NCI-H2196 treated with DMSO at 0.1 percent for 48 hours (cell line): ENCODE results near the gene SMG9.

Source experiments
- DNase-seq: peaks from one replicate; lab custom pipeline; 2025; ENCODE audit not compliant: unreplicated experiment; lab: John Stamatoyannopoulos, UW

SMG9 gene

DNA sequence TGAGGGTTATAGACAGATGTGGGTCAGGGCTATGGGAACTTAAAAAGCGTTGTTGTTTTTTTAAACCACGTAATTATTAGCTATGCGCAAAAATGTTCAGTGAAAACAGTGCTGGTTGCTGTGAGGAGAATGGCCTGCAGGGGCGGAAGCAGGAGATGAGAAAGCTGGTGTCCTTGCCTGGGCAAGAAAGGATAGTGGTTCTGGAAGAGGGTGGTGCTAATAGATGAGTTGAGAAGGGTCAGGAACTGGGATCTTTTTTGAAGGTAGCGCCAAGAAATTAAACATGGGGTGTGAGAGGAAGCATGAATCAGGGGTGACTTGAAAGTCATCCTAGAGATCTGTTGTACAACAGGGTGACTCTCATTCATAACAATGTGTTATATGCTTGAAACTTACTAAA is 4.8 kb upstream of the SMG9 start:
- no peak for DNase-seq

DNA sequence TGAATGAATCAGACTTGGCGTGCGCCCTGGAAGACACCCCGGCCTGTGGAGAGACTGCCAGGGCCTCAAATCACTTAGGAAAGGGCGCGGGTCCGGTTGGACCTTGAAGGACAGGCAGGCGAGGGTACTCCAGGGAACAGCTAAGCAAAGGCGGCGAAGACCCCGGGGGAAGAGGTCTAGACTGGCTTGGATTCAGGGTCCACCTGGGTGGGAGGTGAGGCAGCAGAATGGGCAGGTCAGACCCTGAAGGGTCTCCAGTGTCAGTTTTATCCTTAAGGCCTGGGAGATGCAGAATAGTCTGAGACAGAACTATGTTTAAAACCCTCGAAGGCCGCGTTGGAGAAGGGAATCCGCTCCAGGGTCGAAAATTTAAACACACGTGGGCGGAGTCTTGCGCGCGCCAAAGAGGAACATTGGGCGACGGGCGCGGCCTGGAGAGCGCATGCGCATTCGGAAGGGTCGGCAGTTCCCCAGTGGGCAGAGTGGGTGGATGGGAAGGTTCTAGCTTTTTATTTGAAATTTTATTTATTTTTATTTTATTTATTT is 567 bp upstream of the SMG9 start:
- peak; percentile 71 for DNase-seq

DNA sequence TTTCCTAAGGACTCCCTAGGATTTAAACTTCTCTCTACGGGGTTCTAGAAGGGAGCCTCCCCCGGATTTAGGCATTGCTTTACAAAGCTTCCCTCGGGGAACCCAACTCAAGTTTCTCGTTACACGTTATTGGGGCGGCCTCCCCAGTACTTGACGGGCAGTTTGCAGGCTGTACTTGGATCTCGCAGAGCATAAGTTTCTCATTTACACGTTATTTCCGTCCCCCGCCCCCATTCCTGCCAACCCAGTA is 584 bp downstream of the SMG9 start:
- DNase-seq: no peak

DNA sequence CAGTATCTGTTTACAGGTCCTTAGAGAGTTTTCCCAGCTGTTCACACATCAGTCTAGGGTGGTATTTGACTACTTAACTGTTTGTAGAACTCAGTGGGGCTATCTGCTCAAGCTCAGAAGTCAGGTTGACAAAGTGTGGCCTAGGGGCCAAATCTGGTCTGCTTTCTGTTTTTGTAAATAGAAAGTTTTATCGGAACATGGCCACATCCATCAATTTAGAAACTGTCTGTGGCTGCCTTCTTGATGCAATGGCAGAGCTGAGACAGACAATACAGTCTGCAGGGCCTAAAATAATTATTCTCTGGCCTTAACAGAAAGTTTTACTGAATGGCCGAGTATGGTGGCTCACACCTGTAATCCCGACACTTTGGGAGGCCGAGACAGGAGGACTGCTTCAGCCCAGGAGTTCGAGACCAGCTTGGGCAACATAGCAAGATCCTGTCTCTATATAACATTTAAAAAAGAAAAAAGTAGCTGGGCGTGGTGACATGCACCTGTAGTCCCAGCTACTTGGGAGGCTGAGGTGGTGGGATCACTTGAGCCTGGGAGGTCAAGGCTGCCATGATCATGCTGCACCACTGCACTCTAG is 2.4 kb downstream of the SMG9 start:
- DNase-seq: no peak

DNA sequence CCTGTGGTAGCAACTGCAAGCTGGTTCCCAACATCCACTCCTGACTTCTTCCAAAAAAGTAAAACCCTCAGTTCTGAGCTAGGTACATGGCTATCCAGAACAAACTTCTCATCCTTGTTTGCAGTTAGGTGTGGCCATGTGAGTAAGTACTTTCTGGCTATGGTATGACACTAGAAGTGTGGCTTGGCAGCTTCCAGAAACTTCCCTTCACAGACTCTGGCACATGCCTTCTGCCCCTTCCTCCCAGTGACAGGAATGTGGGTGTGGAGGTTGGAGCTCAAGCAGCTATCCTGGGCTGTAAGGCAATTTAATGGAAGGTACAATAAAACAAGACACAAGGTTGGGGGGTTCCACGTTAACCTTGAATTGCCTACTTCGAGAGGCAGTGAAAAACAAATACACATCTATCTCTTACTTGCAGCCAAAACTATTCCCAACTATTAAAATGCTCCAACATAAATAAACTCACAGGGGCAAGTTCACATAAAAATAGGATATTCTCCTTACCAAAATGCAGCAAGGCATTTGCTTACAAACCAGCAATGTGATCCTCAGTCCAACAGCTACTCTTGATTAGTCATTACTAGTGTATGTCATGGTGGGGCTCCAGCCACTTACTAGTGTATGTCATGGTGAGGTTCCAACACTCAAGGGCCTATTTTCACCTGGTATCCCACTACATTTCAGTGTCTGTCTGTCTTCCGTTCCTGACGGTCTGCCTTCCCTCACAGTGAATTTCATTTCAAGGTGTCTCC is 3.1 kb downstream of the SMG9 start:
- DNase-seq: no peak

DNA sequence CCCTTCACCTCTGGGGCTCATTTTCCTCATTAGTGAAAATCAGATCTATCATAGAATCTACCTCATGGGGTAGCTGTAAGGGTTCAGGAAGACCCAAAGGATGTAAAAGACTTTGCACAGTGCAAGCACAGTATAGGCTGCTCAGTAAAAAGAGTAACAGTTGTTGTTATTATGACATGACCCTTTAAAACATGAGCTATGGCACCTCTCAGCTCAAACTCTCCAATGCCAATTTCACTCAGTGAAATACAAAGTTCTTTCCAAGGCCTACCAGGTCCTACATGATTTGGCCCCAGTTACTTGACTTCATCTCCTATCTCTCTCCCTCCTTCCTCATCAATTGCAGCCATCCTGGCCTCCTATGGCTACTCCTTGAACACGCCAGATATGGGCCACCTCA is 4.9 kb downstream of the SMG9 start:
- no peak for DNase-seq

DNA sequence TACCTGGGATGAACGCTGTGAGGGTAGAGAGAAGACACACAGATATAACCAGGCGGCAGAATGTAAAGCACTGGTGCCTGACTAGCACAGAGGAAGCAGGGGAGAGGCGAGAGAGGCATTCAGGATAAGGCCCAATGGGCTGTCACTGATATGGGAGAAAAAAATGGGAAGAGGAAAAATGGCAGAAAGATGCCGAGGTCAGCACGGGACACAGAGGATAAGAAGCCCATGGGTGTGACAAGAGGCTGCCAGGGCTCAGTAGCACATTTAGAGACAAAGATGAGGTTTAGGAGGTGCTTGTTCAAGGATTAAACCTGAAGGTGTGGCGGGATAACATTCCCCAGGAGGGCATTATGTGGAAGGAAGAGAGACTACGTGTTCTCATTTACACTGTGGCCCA is 5.6 kb downstream of the SMG9 start:
- no peak for DNase-seq

DNA sequence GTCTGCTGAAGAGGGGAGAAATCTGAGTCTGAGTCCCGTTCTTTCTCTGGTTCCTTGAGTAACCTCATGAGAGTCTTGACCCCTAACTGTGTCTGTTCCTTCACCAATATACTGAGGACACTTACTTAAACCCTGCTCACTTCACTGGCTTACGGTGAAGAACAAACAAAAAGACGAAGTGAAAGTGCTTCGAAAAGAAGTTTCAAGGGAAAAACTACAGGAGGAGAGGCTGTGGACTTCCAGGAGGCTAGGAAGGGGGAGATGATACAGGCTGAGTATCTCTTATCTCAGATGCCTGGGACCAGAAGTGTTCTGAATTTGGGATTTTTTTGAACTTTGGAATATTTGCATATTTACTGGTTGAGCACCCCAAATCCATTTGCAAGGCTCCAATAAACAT is 6.1 kb downstream of the SMG9 start:
- DNase-seq: no peak

DNA sequence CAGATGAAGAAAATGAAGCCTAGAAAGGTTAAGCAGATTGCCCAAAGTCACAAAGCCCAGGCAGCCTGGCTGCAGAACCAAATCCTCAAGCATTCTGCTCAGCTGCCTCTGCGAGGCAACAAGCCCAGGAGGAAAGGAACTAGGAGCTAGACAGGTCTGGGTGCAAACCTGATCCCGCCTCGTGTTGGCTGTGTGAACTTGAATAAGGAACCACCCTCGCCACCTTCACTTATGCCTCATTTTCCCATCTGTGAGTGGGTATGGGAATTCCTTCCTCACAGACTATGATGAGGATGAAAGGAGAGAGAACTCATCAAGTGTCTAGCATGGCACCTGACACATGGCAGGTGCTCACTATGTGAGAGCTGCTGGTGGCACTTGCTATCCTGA is 6.6 kb downstream of the SMG9 start:
- no peak for DNase-seq

DNA sequence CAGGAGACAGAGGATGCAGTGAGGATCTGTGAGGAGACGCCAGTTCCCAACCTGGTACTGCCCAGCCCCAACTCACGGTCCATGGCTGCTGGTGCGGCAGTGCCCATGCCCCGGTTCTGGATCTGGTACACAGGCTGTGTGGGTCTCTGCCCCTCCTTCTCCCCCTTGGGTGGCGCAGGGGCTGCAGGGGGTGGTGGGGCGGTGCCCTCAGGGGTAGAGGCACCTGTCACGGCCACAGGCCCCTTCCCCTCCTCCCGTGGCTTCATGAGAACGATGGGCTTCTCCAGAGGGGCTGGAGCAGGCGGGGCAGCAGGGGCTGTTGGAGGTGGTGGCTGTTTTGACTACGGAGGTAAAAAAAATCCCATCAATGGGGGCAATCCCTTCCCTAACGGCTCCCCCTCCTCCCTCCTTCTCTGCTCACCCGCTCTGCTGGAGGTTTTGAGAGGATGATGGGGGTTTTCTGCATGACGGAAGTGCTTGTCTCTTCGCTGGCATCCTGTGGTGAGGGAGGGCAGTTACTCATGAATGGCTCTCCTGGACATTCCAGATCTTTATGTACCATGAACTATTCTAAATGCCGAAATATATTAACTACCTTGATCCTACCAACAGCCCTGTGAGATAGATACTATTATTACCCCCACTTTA is 7.1 kb downstream of the SMG9 start:
- DNase-seq: no peak

DNA sequence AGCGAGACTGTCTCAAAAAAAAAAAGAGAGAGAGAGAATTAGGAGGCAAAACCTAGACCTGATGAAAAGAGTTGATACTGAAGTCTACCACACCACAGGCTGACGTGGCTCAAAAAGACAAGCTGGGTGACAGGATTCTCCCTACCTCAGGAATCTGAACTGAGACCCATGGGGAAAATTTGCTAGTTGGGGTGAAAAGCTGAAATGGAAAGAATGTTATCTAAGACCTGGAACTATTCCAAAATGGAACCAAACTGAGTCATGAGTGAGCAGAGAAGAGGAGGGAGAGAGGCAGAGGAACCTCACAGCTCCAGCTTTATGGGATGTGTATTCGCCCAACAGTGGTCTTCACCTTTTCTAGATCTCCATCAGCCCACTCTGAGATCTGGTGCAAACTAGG is 11.7 kb downstream of the SMG9 start:
- no peak for DNase-seq

DNA sequence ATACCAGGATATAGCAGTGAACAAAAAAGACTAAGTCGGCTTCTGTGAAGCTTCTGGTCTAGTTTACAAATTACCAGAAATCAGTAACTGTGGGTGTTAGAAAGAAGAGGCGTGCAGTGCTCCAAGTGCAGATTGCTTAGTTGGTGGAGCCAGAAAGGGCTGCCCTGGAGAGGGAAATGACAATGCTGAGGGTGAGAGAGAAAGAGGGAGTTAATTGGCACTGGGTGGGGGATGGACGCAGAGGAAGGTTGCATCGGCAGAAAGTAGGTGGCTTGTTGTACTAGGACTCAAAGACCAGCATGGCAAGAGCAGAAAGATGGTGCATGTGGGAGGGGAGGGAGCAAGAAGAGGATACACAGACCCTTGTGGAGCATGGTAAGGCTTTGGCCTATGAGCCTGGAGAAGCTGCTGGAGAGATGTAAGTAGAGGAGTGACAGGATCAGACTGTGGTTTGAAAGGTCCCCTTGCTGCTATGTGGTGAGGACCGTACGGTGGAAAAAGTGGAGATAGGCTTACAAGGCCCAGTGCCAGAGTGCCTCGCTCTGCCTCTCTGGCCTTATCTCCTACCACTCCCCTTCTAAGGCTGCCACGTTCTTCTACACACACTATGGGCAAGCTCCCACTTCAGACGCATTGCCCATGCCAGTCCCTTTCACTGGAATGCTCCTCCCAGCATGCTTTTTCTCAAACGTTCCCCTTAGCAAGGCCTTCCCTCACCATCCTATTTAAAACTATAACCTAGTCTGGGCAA is 13.5 kb downstream of the SMG9 start:
- DNase-seq: no peak

DNA sequence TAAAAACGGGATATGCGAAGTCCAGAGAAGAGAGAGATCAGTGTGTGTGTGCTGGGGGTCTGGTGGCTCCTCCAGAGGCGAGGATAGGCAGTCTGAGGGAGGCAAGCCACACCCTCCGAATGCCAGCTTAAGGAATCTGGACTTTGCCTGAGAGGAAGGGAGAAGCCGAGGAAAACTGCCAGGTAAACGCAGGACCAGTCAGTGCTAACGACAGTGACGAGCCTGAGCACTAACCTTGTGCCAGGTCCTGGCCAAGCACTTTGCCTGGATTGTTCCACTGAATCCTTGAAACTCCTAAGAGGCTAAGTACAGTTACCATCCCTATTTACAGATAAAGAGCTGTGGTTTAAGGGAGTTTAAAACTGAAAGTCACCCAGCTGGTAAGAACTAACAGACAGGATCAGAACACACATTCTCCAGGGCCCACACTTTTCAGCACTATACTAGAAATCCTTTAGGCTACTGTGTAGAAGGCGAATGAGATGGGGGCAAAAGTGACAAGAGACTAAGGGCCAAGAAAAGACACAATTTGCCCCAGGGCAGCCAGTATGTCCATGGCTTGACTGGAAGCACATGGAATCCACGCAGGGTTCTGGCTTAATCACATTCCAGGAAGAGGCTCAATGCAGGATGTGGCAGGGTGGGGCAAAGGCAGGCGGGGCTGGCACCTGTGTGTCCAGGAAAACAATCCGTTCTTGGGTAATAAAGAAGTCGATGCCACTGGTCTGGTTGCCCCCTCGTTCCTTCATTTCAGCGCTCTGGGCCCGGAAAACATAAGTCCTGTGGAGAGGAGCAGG is 15.1 kb downstream of the SMG9 start:
- DNase-seq: no peak

DNA sequence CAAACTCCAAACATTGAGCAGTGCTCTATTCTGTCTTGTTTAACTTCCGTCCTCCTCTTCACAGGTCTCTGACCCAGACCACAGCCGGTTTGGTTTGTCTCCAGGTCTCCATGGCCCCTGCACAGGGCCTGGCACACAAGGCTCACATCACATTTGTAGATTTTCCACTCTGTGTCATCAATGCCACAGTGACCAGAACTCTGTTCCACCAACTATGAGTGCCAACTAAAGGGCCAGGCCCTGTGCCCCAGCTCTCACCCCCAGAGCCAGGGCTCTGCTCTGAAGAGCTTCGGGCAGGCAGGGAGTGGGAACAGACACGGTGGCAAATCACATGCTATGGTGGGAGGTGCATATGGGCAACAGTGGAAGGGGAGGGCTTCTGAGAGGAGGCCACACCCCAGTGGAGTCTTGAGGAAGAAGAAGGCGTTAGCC is 16.0 kb downstream of the SMG9 start:
- no peak for DNase-seq

DNA sequence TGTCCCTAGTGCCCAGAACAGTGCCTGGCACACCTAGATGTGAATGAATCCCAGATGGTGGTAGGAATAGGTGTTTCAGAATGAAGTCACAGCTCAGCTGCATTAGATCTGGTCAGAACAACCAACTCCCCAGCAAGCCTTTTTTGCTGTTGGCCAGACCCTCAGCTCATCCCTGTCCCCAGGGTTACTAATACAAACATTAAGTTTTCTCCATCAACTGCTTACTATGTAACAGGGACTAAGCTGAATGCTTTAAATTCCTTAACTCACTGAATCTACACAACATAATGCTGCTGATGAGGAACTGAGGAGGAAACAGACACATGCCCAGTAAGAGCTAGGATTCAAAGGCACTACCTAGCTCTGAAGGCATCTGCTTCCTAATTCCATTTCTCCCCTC is 18.8 kb downstream of the SMG9 start:
- DNase-seq: no peak

DNA sequence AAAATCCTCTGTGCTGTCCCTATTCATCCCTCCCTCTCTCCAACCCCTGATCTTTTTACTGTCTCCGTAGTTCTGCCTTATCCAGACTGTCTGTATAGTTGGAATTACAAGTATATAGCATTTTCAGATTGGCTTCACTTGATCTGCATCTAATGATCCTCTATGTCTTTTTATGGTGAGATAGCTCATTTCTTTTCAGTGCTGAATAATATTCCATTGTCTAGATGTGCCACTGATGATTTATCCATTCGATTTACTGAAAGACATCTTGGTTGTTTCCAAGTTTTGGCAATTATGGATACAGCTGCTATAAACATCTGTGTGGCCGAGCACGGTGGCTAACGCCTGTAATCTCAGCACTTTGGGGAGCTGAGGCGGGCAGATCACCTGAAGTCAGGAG is 19.7 kb downstream of the SMG9 start:
- no peak for DNase-seq

DNA sequence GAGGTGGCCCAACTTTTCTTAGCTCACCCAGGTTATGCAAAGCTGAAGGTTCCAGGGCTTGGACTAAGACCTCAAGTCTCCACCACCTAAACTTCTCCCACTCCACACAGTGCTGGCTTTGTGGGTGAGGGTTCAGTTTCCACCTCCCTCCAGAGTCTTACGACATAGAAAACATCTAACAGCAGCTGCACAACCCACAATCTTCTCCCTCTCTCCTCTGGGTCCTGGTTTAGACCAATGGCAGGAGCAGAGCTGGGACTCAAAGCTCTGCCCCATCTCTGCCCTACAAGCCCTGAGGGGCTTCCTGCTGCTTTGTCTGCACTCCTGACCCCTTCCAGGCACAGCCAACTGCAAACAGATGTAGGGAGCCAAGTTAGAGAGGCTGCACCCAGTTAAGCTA is 22.9 kb downstream of the SMG9 start:
- DNase-seq: no peak

DNA sequence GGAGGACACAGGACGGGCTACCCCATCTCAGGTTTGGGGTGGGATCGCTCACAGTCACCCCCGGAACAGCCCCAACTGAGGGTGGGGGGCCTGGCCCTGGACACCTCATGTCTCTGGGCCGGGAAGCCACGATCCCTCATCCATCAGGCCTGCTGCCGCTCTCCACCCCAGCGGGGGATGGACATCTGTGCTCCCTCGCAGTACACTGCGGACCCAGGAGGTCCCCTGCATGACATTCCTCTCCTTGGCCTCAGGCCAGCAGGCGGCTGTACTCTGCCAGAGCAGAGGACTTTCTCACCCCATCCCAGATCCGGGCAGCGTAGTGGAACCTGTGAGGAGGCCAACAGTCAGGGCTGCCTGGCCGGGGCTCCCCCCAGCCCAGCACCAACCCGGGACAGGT is 23.4 kb downstream of the SMG9 start:
- DNase-seq: no peak

DNA sequence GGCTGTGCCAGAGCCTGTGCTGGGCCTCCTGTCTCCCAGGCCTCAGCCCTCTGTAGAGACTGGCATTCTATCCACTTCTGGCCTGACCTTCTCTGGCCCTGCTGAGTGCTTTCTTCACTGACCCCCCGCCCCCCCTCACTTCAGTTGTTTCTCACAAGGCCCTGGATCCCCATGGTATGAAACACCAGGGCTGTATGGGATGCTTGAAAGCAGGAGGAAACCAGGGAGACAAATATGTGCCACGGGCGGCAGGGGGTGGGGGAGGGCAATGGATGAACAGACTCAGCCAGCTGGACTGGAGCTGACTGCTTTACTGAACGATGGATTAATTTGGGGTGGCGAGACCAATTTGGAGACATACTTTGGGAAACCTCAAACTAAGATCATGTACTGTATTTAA is 24.8 kb downstream of the SMG9 start:
- no peak for DNase-seq

DNA sequence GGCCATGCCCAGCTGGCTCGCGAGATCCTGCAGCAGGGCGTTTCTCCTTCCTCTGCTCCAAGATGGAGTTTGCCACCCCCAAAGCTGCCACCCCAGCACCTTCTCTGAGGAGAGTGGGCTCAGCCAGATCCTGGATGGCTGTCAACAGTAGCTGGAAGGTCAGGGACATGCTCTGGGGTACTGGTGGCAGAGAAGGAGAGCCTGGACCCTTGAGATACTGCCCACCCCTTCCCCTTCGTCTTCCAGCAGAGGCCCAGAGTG is 27.2 kb downstream of the SMG9 start:
- no peak for DNase-seq
